HAP-1 (cell line): ENCODE data around the gene CD82.
"Not testable (repeated sequence)": the region's sequence is repeated elsewhere in the genome, so short reads cannot be mapped to it uniquely, and the experiment has no call there.

Experiments
- DNase-seq, 2 experiments: peaks; one replicate each; pipeline ENCODE4 v3.0.0-alpha.2; 2016 to 2020; ENCODE audit warnings: low spot score in 2 of 2
- H3K27me3 ChIP-seq: fragments of 250-450 bp; sonication (Bioruptor Pico); 2 replicates; pipeline ENCODE4 v1.5.1; 2020; ENCODE audit warnings: low read depth, mild to moderate bottlenecking, moderate library complexity
- H3K36me3 ChIP-seq: fragments of 250-450 bp; sonication (Bioruptor Pico); replicated peaks from 2 replicates; pipeline ENCODE4 v1.5.1; 2020; ENCODE audit warnings: mild to moderate bottlenecking
- H3K4me1 ChIP-seq: fragments of 250-450 bp; sonication (Bioruptor Pico); 2 replicates; pipeline ENCODE4 v1.5.1; 2020; ENCODE audit warnings: mild to moderate bottlenecking
- H3K4me3 ChIP-seq: fragments of 250-450 bp; sonication (Bioruptor Pico); 2 replicates; pipeline ENCODE4 v1.5.1; 2020; ENCODE audit warnings: mild to moderate bottlenecking, moderate library complexity
- H3K9me3 ChIP-seq: fragments of 250-450 bp; sonication (Bioruptor Pico); 2 replicates; pipeline ENCODE4 v1.5.1; 2020; ENCODE audit warnings: mild to moderate bottlenecking, moderate library complexity
- in situ Hi-C: fragments of 300-500 bp; cut with MboI; formaldehyde crosslinking; loops from 3 replicates; pipeline ENCODE4 v1.14.3; 2020; ENCODE audit warnings: low sequenced_read_pairs, inconsistent platforms, mixed read lengths

The CD82 gene

DNA sequence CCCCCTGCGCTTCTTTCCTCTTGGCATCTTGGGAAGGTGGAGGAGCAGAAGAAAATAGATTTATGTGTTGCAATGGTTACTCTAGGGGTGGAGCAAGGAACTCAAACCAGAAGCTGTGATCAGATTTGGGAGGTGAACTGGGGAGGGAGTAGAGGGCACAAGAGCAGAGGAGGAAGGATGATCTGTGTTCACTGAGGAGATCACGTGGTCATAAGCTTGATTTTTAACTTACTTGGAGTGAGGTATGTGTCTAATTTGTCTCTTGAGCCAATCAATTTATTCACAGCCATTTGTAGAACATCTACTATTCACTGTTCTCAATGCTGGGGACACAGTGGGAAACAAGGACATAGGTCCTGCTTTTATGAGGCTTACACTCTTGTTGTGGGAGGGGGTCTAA lies 24.8 kb upstream of the CD82 start:
- no peaks in the 10 kb centered on the region for H3K4me1 ChIP-seq
- in situ Hi-C loops, result loop anchor here (10.0 kb wide), 2 partner anchors 406 to 436 kb away; no protein-coding TSS in a partner anchor
- H3K27me3 ChIP-seq, result no peaks in the 10 kb centered on the region
- H3K9me3 ChIP-seq, result no peaks in the 10 kb centered on the region
- no peak for DNase-seq
- no peaks in the 10 kb centered on the region for H3K36me3 ChIP-seq
- H3K4me3 ChIP-seq, result no peak overlapping the region

DNA sequence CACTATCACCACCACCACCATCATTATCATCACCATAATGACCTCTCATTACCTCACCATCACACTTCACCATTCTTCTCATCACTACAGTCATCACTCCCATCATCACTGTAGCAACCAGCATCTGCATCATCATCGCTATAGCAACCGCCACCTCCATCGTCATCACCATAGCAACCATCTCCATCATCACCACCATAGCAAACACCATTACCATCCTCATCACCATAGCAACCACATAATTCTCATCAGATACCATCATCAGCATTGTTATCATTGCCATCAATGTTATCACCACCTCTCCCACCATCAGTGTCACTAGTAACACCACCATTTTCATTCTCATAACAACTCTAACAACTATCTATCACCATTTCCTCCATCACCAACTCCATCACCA lies 23.1 kb upstream of the CD82 start:
- no peak for DNase-seq
- in situ Hi-C loops, result loop anchor here (10.0 kb wide), 2 partner anchors 408 to 438 kb away; no protein-coding TSS in a partner anchor
- Histone ChIP-seq H3K27me3 (no peaks in the 10 kb centered on the region), H3K9me3 (no peaks in the 10 kb centered on the region), H3K4me3 (no peak overlapping the region), H3K36me3 (no peaks in the 10 kb centered on the region), H3K4me1 (no peaks in the 10 kb centered on the region)

DNA sequence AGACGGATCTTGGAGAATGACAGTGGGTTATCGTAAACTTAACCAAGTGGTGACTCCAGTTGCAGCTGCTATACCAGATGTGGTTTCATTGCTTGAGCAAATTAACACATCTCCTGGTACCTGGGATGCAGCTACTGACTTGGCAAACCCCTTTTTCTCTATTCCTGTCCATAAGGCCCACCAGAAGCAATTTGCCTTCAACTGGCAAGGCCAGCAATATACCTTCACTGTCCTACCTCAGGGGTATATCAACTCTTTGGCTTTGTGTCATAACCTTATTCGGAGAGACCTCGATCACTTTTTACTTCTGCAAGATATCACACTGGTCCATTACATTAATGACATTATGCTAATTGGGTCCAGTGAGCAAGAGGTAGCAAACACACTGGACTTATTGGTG lies 18.5 kb upstream of the CD82 start:
- not testable (repeated sequence) for H3K4me1 ChIP-seq, H3K27me3 ChIP-seq, DNase-seq, H3K4me3 ChIP-seq, H3K9me3 ChIP-seq, H3K36me3 ChIP-seq
- in situ Hi-C loops, result loop anchor here (10.0 kb wide), 2 partner anchors 412 to 442 kb away; no protein-coding TSS in a partner anchor

DNA sequence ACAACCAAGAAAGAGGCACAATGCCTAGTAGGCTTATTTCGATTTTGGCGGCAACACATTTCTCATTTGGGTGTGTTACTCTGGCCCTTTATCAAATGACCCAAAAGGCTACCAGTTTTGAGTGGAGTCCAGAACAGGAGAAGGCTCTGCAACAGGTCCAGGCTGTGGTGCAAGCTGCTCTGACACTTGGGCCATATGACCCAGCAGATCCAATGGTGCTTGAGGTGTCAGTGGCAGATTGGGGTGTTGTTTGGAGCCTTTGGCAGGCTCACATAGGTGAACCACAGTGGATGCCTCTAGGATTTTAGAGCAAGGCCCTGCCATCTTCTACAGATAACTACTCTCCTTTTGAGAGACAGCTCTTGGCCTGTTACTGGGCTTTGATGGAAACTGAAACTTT lies 17.9 kb upstream of the CD82 start:
- not testable (repeated sequence) for H3K36me3 ChIP-seq, H3K27me3 ChIP-seq, DNase-seq, H3K9me3 ChIP-seq, H3K4me3 ChIP-seq, H3K4me1 ChIP-seq
- in situ Hi-C loops, result loop anchor here (10.0 kb wide), 2 partner anchors 413 to 443 kb away; no protein-coding TSS in a partner anchor

DNA sequence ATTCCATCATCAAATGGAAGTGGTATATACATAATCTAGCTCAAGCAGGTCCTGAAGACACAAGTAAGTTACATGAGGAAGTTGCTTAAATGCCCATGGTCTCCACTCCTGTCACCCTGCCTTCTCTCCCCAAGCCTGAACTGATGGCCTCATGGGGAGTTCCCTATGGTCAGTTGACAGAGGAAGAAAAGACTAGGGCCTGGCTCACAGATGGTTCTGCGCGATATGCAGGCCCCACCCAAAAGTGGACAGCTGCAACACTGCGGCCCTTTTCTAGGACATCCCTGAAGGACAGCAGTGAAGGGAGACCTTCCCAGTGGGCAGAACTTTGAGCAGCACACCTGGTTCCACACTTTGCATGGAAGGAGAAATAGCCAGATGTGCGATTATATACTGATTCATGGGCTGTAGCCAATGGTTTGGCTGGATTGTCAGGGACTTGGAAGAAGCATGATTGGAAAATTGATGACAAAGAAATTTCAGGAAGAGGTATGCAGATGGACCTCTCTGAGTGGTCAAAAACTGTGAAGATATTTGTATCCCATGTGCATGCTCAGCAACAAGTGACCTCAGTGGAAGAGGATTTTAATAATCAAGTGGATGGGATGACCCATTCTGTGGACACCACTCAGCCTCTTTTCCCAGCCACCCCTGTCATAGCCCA lies 17.3 kb upstream of the CD82 start:
- H3K4me3 ChIP-seq, result no peak overlapping the region
- in situ Hi-C loops, result loop anchor here (10.0 kb wide), 2 partner anchors 413 to 443 kb away; no protein-coding TSS in a partner anchor
- no peaks in the 10 kb centered on the region for H3K27me3 ChIP-seq
- H3K9me3 ChIP-seq, result no peaks in the 10 kb centered on the region
- no peaks in the 10 kb centered on the region for H3K36me3 ChIP-seq
- DNase-seq, result no peak
- H3K4me1 ChIP-seq, result no peaks in the 10 kb centered on the region

DNA sequence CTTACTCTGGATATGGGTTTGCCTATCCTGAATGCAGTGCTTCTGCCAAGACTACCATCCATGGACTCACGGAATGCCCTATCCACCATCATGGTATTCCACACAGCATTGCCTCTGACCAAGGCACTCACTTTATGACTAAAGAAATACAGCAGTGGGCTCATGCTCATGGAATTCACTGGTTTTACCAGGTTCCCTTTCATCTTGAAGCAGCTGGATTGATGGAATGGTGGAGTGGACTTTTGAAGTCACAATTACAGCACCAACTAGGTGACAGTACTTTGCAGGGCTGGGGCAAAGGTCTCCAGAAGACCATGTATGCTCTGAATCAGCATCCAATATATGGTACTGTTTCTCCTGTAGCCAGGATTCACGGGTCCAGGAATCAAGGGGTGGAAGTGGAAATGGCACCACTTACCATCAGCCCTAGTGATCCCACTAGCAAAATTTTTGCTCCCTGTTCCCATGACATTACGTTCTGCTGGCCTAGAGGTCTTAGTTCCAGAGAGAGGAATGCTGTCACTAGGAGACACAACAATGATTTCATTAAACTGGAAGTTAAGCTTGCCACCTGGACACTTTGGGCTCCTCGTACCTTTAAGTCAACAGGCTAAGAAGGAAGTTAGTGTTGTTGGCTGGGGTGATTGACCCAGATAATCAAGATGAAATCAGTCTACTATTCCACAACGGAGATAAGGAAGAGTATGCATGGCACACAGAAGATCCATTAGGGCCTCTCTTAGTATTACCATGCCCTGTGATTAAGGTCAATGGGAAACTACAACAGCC lies 16.3 kb upstream of the CD82 start:
- in situ Hi-C loops, result loop anchor here (10.0 kb wide), 2 partner anchors 414 to 444 kb away; no protein-coding TSS in a partner anchor
- H3K36me3 ChIP-seq, DNase-seq, H3K4me1 ChIP-seq, H3K4me3 ChIP-seq, H3K9me3 ChIP-seq, H3K27me3 ChIP-seq: not testable (repeated sequence)

DNA sequence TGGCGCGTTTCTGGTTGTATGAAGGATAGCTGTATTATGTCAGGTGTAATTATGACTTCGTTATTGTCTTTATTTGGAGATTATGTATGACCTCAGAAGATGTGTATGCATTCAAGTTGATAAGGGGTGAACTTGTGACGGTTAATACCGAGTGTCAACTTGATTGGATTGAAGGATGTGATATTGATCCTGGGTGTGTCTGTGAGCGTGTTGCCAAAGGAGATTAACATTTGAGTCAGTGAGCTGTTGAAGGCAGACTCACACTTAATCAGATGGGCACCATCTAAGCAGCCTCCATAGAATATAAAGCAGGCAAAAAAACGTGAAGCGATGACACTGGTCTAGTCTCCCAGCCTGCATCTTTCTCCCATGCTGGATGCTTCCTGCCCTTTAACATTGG lies 15.3 kb upstream of the CD82 start:
- no peak for DNase-seq
- Histone ChIP-seq H3K27me3 (no peaks in the 10 kb centered on the region), H3K4me1 (no peaks in the 10 kb centered on the region), H3K4me3 (no peak overlapping the region), H3K36me3 (no peaks in the 10 kb centered on the region), H3K9me3 (no peaks in the 10 kb centered on the region)
- in situ Hi-C loops, result loop anchor here (10.0 kb wide), 1 partner anchor 345 kb away; no protein-coding TSS in a partner anchor

DNA sequence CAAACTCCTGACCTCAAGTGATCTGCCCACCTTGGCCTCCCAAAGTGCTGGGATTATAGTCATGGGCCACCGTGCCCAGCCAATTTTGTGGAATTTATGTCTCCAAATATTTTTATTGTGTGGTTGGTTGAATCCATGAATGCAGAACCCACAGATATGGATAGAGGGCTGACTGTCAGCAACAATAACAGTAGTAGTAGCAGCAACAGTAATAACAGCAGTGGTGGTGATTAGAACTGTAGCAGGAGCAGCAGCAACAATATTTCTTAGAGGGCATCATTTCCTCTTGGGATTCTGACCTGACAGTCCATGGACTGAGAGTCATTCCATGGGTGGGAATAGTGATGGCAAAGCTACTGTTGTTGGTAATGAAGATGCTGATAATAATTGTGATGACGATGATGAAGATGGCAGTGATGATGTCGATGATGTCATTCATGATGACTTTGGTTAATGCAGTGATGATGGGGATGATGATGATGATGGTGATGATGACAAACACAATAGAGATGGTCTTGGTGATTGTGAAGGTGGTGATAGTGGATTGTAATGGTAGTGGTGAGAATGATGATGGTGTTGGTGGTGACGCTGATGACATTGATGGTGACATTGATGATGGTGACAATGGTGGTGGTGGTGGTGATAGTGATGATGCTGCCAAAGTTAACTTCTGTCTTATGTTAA lies 13.9 kb upstream of the CD82 start:
- in situ Hi-C loops, result loop anchor here (10.0 kb wide), 1 partner anchor 343 kb away; no protein-coding TSS in a partner anchor
- no peaks in the 10 kb centered on the region for H3K27me3 ChIP-seq
- no peak for DNase-seq

DNA sequence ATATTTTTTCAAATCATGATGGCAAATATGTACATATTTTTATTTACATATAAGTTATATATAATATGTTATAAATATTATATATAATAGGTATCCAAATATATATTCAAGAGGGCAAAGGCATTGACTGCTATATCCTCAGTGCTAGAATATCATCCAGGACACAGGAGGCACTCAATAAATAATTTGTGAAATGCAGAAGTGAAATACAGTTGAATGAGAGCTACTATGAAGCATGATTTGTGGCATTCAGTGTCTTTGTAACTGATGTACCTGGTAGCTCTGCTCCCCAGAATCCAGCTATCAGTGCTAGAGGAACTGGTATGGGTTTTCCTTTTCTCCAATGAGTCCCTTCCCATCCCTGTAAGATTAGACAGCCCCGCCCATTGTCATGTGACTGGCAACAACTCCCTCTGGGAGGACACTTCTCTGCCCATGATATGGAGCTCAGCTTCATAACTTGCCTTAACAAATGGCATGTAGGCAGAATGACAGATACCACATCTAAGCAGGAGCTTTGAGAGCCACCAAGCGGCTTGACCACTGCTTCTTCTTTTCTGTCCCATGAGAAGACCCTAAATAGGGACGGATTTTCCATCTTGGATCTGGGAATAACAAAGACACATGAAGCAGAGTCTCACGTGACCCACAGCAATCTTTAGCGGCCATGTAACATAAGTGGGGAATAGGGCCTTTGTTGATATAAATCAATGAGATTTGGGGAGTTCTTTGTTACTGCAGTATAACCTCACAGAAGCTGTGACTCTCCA lies 10.2 kb upstream of the CD82 start:
- Histone ChIP-seq H3K36me3 (no peaks in the 10 kb centered on the region), H3K9me3 (no peaks in the 10 kb centered on the region), H3K27me3 (no peaks in the 10 kb centered on the region), H3K4me1 (0 out of 2 replicates have a peak, but pooled peaks cover 3% of the 10 kb centered on the region), H3K4me3 (no peak overlapping the region)
- in situ Hi-C loops, result loop anchor here (5.0 to 10.0 kb wide), 2 partner anchors 62 to 340 kb away; no protein-coding TSS in a partner anchor
- peak in 1 of 2 experiments; percentile 23 for DNase-seq

More for the DNA sequence above, 13.9 kb upstream of the CD82 start:
- Histone ChIP-seq H3K36me3 (no peaks in the 10 kb centered on the region), H3K4me3 (no peak overlapping the region), H3K9me3 (no peaks in the 10 kb centered on the region), H3K4me1 (no peaks in the 10 kb centered on the region)

DNA sequence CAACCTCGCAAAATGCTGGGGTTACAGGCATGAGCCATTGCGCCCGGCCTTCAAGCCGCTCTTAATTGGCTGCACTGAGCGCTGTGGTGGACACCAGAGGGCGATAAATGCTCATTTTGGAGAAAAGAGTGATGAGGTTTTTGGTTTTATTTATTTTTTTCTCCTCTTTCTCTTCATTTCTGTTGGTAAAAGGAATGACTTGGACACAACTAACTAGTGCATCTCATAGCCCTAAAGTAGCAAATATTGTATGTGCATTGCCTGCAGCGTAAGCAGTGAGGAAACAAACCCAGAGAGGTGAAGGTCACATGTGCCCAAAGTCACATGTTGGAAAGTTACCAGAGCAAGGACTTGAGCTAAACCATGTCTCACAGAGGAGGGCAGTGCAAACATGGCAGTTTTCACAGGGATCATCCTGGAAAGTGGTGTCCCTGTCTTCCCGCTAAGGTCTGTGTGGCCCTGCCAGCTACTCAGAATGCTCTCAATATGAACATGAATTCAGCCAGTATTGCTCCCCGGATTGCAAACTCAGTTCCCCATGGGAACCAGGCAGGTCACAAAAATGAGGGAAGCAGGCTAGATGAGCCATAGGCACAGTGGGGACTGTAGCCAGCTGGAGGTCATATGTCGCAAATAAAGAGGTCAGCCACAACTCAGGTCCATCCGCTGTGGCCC lies 8.6 kb upstream of the CD82 start:
- in situ Hi-C loops, result loop anchor here (5.0 to 10.0 kb wide), 2 partner anchors 60 to 338 kb away; no protein-coding TSS in a partner anchor
- Histone ChIP-seq H3K9me3 (no peaks in the 10 kb centered on the region), H3K27me3 (no peaks in the 10 kb centered on the region), H3K4me1 (0 out of 2 replicates have a peak, but pooled peaks cover 3% of the 10 kb centered on the region), H3K36me3 (no peaks in the 10 kb centered on the region), H3K4me3 (no peak overlapping the region)
- peak; percentile 18 to 69 for DNase-seq

DNA sequence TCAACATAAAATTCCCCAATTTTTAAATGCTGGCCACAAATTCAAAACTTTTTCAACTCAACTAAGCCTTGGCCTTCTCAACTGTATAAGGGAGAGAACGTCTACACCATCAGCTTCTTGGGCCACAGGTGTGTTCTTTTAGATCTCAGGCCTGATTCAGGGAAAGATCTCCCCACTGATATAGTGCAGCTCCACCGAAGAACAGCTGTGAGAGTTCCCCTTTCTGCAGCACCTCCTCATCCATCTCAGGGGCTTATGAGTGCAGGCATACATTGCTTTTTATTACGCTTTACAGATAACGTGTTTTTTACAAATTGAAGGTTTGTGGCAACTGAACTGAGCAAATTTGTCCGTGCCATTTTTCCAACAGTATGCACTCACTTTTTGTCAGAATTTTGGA lies 8.0 kb upstream of the CD82 start:
- in situ Hi-C loops, result loop anchor here (5.0 to 10.0 kb wide), 2 partner anchors 60 to 337 kb away; no protein-coding TSS in a partner anchor
- H3K4me1 ChIP-seq, result 0 out of 2 replicates have a peak, but pooled peaks cover 3% of the 10 kb centered on the region
- no peak for DNase-seq
- no peaks in the 10 kb centered on the region for H3K9me3 ChIP-seq
- H3K4me3 ChIP-seq, result no peak overlapping the region
- no peaks in the 10 kb centered on the region for H3K36me3 ChIP-seq
- no peaks in the 10 kb centered on the region for H3K27me3 ChIP-seq

DNA sequence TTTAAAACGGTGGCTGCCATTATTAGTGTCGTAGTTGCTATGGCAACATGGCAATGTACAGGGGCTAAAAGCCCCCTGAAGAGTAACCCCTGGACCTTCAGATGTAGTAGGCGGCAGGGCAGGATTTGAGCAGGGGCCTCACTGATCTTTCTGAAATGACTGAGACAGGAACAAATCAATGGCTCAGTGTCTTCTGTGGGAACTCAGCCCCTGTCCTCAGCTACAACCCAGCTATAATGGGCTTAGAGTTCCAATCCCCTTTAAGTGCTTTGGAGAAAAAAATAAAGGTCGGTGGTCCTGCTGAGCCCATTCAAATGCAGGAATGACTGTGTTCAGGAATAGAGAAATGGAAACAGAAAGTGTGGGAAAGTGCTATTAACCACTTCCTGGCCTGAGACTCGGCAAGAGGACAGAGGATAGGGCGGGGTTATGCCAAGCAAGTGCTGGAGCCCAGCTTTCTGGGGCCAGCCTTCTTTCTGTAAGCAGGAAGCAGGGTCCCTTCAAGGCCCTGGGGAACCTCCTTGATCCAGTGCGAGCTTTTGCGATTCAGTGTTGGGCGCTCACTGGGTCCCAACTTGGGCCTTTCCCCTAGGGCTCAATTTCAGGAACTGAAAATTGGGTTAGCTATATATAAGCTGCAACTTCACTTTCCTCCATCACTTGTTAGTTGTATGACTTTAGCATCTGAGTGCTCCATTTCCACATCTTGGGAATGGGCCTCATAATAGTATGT lies 6.1 kb upstream of the CD82 start:
- no peaks in the 10 kb centered on the region for H3K36me3 ChIP-seq
- in situ Hi-C loops, result loop anchor here (5.0 to 10.0 kb wide), 2 partner anchors 58 to 335 kb away; no protein-coding TSS in a partner anchor
- 0 out of 2 replicates have a peak, but pooled peaks cover 3% of the 10 kb centered on the region for H3K4me1 ChIP-seq
- H3K27me3 ChIP-seq, result no peaks in the 10 kb centered on the region
- H3K9me3 ChIP-seq, result no peaks in the 10 kb centered on the region
- H3K4me3 ChIP-seq, result no peak overlapping the region
- DNase-seq, result no peak
